Neural cell (in vitro differentiated cells): Measurements from ENCODE around the gene RHOC. TPM values are rescaled to one million over a fixed set of nuclear protein-coding genes. Genes with fewer than 3 reads are reported as not detected.

Experiments used
- H2AFZ ChIP-seq: fragments of 200-600, 300-800 bp; sonication (generic), shearing (Covaris generic); 2 replicates; pipeline ENCODE4 v1.6.0; 2014; ENCODE audit warnings: low read depth, mild to moderate bottlenecking, antibody characterized with exemption, low read length, moderate library complexity
- H3F3A ChIP-seq: fragments of 200-600 bp; shearing (Covaris generic); 2 replicates; pipeline ENCODE4 v1.6.1; 2016; ENCODE audit warnings: mild to moderate bottlenecking, moderate library complexity, mixed read lengths, antibody characterized with exemption, low read length; ENCODE audit not compliant: insufficient read depth, poor library complexity, severe bottlenecking
- H3K27ac ChIP-seq: fragments of 200-600, 300-800 bp; sonication (generic), shearing (Covaris generic); 2 replicates; pipeline ENCODE4 v1.5.1; 2014; ENCODE audit warnings: mild to moderate bottlenecking, low read length, moderate library complexity
- H3K27me3 ChIP-seq: fragments of 300-800, 200-600 bp; sonication (generic), shearing (Covaris generic); 2 replicates; pipeline ENCODE4 v1.6.0; 2014; ENCODE audit warnings: mild to moderate bottlenecking, low read depth, low read length, moderate library complexity; ENCODE audit not compliant: insufficient read depth
- H3K36me3 ChIP-seq: fragments of 300-800, 200-600 bp; sonication (generic), shearing (Covaris generic); 2 replicates; pipeline ENCODE4 v1.5.1; 2014; ENCODE audit warnings: mild to moderate bottlenecking, antibody characterized with exemption, low read length, moderate library complexity; ENCODE audit not compliant: insufficient read depth
- H3K4me2 ChIP-seq: fragments of 300-800, 200-600 bp; sonication (generic), shearing (Covaris generic); 2 replicates; pipeline ENCODE4 v1.6.0; 2014; ENCODE audit warnings: mild to moderate bottlenecking, low read length
- H3K4me3 ChIP-seq: fragments of 300-800, 200-600 bp; sonication (generic), shearing (Covaris generic); 2 replicates; pipeline ENCODE4 v1.5.1; 2014; ENCODE audit warnings: mild to moderate bottlenecking, low read length, moderate library complexity
- H3K79me2 ChIP-seq: fragments of 200-600 bp; shearing (Covaris generic); replicated peaks from 2 replicates; pipeline ENCODE4 v1.6.0; 2014; ENCODE audit warnings: mild to moderate bottlenecking, low read length, moderate library complexity; ENCODE audit not compliant: insufficient read depth
- H3K9ac ChIP-seq: fragments of 300-800, 200-600 bp; sonication (generic), shearing (Covaris generic); 2 replicates; pipeline ENCODE4 v1.6.1; 2016; ENCODE audit warnings: mild to moderate bottlenecking, low read length, mixed read lengths
- H3K9me2 ChIP-seq: fragments of 200-600 bp; shearing (Covaris generic); 2 replicates; pipeline ENCODE4 v1.6.1; 2016; ENCODE audit warnings: mild to moderate bottlenecking, low read length, mixed read lengths; ENCODE audit not compliant: insufficient read depth
- H3K9me3 ChIP-seq: fragments of 200-600, 300-800 bp; sonication (generic), shearing (Covaris generic); 2 replicates; pipeline ENCODE4 v1.6.1; 2016; ENCODE audit warnings: mild to moderate bottlenecking, mixed run types, low read length, moderate library complexity, mixed read lengths
- H4K20me1 ChIP-seq: fragments of 200-600 bp; shearing (Covaris generic); 2 replicates; pipeline ENCODE4 v1.6.1; 2016; ENCODE audit warnings: mild to moderate bottlenecking, mixed run types; ENCODE audit not compliant: insufficient read depth
- EP300 ChIP-seq: fragments of 450-650 bp; conservative IDR thresholded peaks from 2 replicates; pipeline ENCODE4 v1.6.1; 2014; ENCODE audit warnings: antibody characterized with exemption, mild to moderate bottlenecking, moderate library complexity; ENCODE audit not compliant: poor library complexity, severe bottlenecking
- EZH2 ChIP-seq: fragments of 200-600, 300-800 bp; shearing (Covaris generic), sonication (generic); IDR thresholded peaks from 2 replicates; pipeline ENCODE4 v1.6.1; 2014; ENCODE audit warnings: antibody characterized with exemption, low read length, borderline replicate concordance, mild to moderate bottlenecking; ENCODE audit not compliant: insufficient read depth, poor library complexity, severe bottlenecking
- MXI1 ChIP-seq: fragments of 450-650 bp; conservative IDR thresholded peaks from 2 replicates; pipeline ENCODE4 v1.6.1; 2014; ENCODE audit warnings: antibody characterized with exemption, mild to moderate bottlenecking; ENCODE audit not compliant: poor library complexity, severe bottlenecking
- POLR2AphosphoS5 ChIP-seq: IDR thresholded peaks from 2 replicates; pipeline ENCODE4 v1.6.1; 2012
- RAD21 ChIP-seq: fragments of 450-650 bp; conservative IDR thresholded peaks from 2 replicates; pipeline ENCODE4 v1.6.1; 2014; ENCODE audit warnings: antibody characterized with exemption, mild to moderate bottlenecking, moderate library complexity
- SMC3 ChIP-seq: fragments of 450-650 bp; conservative IDR thresholded peaks from 2 replicates; pipeline ENCODE4 v1.6.1; 2014; ENCODE audit warnings: antibody characterized with exemption, mild to moderate bottlenecking, moderate library complexity; ENCODE audit not compliant: poor library complexity
- TAF1 ChIP-seq: IDR thresholded peaks from 2 replicates; pipeline ENCODE4 v1.6.1; 2012; ENCODE audit warnings: low read depth
- polyA plus RNA-seq: library from polyadenylated mRNA; depleted of rRNA; stranded (reverse); fragments of >200 nt; gene quantifications from 2 replicates; pipeline ENCODE4 v1.2.3, GENCODE V29; 2014
- TF ChIP-seq, protein P1 (sequence below): fragments of 450-650 bp; IDR thresholded peaks from 2 replicates; pipeline ENCODE4 v1.5.1; 2014; ENCODE audit warnings: antibody characterized with exemption, mild to moderate bottlenecking, moderate library complexity; ENCODE audit not compliant: poor library complexity, severe bottlenecking
- TF ChIP-seq, protein P2 (sequence below): IDR thresholded peaks from 2 replicates; pipeline ENCODE4 v1.6.1; 2012; ENCODE audit warnings: borderline replicate concordance

Gene RHOC
- polyA plus RNA-seq, 1 donor from 2014 or later: 5.0 TPM

DNA sequence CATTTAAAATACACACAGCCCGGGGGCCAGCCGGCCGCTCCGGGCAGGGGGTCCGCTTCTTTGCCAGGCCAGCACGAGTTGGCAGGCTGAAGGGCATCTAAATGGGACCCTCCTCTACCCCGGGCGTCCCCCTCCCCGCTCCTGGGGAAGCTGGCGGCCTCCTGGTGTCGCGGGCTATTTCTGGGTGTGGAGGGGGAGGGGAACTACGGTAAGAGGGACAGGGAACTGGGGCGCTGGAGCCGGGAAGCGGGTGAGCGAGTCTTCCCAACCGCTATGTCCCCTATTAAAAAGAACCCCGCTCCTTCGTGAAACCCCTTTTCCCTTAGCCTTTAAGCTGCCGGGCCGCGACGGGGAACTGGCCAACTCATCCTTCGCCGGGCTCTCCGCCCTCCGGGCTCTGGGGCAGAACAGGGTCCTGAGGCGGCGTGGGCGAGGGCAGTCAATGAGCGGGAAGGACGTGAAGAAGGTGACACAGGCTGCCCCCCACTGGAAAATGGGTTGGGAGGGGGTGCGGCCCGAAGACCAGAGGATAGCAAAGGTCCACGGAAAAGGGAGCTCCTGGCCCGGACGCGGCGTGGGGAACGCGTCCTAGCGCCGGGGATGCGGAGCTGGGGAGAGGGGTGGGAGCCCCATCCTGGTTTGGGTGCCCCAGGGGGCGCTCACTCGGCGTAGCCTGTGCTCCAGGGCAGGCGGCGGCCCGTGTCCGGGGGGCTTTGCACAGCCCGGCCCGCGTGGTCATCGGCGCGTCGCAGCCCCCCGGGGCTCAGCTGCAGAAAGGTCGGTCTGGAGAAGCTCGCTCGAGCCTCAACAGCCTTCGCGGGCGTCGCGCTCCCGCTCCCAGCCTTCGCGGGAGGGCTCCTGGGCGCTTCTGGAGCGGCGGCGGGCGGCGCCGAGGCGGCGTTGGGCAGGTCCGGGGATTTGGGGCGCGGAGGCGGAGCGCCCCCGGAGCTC, 7.7 kb upstream of the RHOC start:
- Histone ChIP-seq H2AFZ (no peak overlapping the region), H3K27me3 (peaks cover 27% of the 10 kb centered on the region), H3K9me2 (no peaks in the 10 kb centered on the region), H3F3A (no peaks in the 10 kb centered on the region), H3K9ac (peak overlapping the region; percentile 74), H3K79me2 (no peaks in the 10 kb centered on the region), H3K4me2 (peak overlapping the region; percentile 59), H3K27ac (no peak overlapping the region), H3K9me3 (no peaks in the 10 kb centered on the region), H3K4me3 (peak overlapping the region; percentile 88), H3K36me3 (no peaks in the 10 kb centered on the region), H4K20me1 (no peaks in the 10 kb centered on the region)
- TF ChIP-seq SMC3: no peak
- no peak for TF ChIP-seq RAD21
- no peak for TF ChIP-seq EP300
- peak; percentile 17 for TF ChIP-seq MXI1
- TF ChIP-seq, protein P1, sequence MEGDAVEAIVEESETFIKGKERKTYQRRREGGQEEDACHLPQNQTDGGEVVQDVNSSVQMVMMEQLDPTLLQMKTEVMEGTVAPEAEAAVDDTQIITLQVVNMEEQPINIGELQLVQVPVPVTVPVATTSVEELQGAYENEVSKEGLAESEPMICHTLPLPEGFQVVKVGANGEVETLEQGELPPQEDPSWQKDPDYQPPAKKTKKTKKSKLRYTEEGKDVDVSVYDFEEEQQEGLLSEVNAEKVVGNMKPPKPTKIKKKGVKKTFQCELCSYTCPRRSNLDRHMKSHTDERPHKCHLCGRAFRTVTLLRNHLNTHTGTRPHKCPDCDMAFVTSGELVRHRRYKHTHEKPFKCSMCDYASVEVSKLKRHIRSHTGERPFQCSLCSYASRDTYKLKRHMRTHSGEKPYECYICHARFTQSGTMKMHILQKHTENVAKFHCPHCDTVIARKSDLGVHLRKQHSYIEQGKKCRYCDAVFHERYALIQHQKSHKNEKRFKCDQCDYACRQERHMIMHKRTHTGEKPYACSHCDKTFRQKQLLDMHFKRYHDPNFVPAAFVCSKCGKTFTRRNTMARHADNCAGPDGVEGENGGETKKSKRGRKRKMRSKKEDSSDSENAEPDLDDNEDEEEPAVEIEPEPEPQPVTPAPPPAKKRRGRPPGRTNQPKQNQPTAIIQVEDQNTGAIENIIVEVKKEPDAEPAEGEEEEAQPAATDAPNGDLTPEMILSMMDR: peak; percentile 37
- TF ChIP-seq, protein P2, sequence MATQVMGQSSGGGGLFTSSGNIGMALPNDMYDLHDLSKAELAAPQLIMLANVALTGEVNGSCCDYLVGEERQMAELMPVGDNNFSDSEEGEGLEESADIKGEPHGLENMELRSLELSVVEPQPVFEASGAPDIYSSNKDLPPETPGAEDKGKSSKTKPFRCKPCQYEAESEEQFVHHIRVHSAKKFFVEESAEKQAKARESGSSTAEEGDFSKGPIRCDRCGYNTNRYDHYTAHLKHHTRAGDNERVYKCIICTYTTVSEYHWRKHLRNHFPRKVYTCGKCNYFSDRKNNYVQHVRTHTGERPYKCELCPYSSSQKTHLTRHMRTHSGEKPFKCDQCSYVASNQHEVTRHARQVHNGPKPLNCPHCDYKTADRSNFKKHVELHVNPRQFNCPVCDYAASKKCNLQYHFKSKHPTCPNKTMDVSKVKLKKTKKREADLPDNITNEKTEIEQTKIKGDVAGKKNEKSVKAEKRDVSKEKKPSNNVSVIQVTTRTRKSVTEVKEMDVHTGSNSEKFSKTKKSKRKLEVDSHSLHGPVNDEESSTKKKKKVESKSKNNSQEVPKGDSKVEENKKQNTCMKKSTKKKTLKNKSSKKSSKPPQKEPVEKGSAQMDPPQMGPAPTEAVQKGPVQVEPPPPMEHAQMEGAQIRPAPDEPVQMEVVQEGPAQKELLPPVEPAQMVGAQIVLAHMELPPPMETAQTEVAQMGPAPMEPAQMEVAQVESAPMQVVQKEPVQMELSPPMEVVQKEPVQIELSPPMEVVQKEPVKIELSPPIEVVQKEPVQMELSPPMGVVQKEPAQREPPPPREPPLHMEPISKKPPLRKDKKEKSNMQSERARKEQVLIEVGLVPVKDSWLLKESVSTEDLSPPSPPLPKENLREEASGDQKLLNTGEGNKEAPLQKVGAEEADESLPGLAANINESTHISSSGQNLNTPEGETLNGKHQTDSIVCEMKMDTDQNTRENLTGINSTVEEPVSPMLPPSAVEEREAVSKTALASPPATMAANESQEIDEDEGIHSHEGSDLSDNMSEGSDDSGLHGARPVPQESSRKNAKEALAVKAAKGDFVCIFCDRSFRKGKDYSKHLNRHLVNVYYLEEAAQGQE: no peak
- TF ChIP-seq POLR2AphosphoS5: no peak

DNA sequence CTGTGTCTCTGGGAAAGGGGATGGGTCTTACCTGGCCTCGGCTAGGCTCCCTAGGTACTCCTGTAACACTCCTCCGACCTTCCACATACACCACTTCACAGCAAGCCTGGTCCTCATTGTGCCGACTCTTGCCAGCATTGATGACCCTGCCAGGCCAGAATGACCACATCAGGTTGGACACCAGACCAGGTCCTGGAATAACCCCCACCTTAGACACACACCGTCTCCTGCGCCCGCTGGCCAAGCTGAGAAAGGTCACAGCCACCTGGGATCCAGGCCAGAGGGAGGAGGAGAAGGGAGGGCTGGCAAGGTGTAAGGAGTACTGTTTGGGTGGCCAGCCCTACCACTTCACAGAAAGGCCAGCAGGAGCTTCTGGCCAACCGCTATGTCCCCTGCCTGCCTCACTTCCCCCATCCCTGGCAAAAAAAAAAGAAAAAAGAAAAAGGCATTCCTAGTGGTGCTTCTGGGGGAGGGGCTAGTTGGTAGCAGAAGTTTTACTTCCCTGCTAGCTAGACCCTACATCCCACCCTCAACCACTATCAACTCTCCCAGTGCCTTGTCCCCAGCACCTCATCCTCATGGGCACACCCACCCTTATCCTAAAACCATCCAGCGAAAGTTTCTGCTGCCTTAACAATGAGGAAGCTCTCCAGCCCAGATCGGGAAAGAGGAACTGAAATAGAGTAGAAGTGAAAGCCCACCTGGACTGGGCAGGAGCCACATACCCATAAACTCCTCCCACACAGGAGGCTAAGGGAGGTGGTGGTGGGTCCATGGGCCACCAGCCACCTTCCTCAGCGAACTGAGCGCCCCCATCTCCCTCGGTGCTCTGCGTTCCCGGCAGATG, 6.8 kb upstream of the RHOC start:
- no peaks in the 10 kb centered on the region for H3K36me3 ChIP-seq
- H3K4me3 ChIP-seq: peak overlapping the region; percentile 88
- H4K20me1 ChIP-seq: no peaks in the 10 kb centered on the region
- H3K9me3 ChIP-seq: no peaks in the 10 kb centered on the region
- H3F3A ChIP-seq: no peaks in the 10 kb centered on the region
- no peak overlapping the region for H2AFZ ChIP-seq
- no peak overlapping the region for H3K27ac ChIP-seq
- H3K9ac ChIP-seq: no peak overlapping the region
- TF ChIP-seq SMC3 (no peak), EZH2 (no peak), TAF1 (no peak), MXI1 (no peak), RAD21 (no peak), POLR2AphosphoS5 (no peak), EP300 (no peak)
- TF ChIP-seq, protein P2: no peak
- TF ChIP-seq, protein P1: no peak
- H3K4me2 ChIP-seq: no peak overlapping the region
- no peaks in the 10 kb centered on the region for H3K79me2 ChIP-seq
- peaks cover 23% of the 10 kb centered on the region for H3K27me3 ChIP-seq
- H3K9me2 ChIP-seq: no peaks in the 10 kb centered on the region
